HUDEP-2 (cell line): ENCODE measurements around the gene ZC3H12D.
A peak's percentile ranks its signal among the peaks of the same experiment; 100 is the strongest.
"Not testable (repeated sequence)": the region's sequence is repeated elsewhere in the genome, so short reads cannot be mapped to it uniquely, and the experiment has no call there.

Experiments
- DNase-seq, 76 experiments: peaks; one replicate each; lab custom pipeline; 2025; ENCODE audit not compliant: unreplicated experiment in 76 of 76; lab: John Stamatoyannopoulos, UW

The ZC3H12D gene

GRCh38 chr6:149487316-149487715 is 2.5 kb upstream of the ZC3H12D start:
- no peak for DNase-seq

DNA sequence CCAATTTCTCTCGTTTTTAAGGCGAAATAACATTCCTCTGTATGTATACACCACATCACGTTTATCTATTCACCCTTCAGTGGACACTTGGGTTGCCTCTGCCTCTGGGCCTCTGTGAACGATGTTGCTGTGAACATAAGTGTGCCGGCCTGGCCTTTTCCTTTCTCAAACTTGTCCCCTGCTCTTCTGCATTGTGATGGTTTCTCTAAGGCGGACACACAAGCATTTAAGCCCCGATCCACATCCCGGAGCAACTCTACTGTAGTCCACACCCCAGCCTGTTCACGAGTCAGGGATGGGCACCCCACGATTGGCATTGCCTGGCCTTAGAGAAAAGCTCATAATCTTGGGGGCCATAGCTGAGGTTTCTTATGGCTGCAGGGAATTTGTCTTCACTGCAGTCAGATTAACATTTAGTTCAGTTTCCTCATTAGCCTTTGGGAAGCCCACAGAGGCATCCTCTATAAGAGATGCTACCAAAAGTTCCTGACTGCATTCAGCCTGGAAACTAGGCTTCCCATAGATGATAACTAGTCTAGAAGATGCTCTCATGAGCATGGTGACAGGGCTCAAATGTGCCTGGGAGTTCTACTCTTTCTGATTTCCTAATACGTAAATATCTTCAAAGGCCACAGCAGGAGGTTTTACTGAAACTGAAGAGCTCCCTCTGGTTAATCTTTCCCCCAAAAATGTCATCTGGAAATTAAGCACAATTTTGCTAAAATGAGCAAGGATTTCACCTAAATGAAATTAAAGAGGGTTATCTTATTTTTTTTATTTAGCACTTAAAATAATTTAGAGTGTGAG is 762 bp downstream of the ZC3H12D start:
- no peak for DNase-seq

- no peak for DNase-seq
These were observed 1.5 kb downstream of the ZC3H12D start for GRCh38 chr6:149483334-149483725.

GRCh38 chr6:149482545-149483333 is 2.1 kb downstream of the ZC3H12D start:
- DNase-seq: no peak

GRCh38 chr6:149480502-149481280 is 4.1 kb downstream of the ZC3H12D start:
- DNase-seq: no peak

DNA sequence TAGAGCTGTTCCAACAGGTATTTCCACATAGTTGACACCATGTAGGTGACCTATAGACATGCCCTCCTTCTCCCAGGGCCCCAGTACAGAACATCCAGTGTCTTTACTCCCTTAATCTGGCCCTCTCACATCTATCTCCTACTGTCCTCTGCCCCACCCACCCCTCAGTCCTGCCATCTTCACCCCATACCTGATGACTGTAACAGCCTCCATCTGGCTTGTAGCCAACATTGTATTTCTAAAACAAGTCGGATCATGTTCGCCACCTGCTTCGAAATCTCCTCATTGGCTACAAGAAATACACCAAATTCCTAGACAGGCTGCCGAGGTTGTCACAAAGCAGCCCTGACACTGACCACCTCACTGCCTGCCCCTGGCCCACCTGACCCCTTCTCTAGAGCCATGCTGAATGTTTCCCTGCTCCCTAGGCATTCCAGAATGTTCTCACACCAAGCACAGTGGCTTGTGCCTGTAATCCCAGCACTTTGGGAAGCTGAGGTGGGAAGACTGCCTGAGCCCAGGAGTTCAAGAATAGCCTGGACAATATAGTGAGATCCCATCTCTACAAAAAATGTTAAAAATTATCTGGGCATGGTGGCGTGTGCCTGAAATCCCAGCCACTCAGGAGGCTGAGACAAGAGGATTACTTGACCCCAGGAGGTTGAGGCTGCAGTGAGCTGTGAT is 6.0 kb downstream of the ZC3H12D start:
- no peak for DNase-seq

- no peak for DNase-seq
These were observed 7.3 kb downstream of the ZC3H12D start for GRCh38 chr6:149477544-149477943.

DNA sequence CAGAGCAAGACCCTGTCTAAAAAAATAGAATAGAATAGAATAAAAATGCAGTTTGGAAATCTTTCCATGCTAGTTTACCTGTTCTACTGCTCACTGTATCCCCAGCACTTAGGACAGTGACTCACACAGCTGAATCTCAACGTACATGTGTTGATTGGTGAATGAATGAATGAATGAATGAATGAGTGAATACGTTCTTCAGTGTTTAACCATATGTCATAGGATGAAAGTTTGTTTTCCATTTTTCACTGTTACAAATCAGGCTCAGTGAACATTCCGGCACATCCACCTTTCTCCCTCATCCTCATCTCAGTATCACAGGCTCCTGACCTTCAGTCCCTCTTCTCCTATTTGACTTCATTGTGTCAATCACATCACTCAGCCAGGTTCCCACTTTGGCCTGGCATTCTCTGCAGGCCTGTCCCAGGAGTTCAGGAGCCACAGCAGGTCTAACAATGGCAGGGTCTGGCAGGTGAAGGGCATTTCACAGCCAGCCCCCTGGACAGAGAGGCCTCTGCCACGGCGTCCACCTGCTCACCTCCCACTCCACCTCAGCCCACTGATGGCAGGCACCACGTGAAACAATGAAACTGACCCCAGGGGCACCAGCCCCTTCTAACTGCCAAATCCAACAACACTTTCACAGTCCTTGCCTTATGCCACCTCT is 7.9 kb downstream of the ZC3H12D start:
- DNase-seq: no peak

DNA sequence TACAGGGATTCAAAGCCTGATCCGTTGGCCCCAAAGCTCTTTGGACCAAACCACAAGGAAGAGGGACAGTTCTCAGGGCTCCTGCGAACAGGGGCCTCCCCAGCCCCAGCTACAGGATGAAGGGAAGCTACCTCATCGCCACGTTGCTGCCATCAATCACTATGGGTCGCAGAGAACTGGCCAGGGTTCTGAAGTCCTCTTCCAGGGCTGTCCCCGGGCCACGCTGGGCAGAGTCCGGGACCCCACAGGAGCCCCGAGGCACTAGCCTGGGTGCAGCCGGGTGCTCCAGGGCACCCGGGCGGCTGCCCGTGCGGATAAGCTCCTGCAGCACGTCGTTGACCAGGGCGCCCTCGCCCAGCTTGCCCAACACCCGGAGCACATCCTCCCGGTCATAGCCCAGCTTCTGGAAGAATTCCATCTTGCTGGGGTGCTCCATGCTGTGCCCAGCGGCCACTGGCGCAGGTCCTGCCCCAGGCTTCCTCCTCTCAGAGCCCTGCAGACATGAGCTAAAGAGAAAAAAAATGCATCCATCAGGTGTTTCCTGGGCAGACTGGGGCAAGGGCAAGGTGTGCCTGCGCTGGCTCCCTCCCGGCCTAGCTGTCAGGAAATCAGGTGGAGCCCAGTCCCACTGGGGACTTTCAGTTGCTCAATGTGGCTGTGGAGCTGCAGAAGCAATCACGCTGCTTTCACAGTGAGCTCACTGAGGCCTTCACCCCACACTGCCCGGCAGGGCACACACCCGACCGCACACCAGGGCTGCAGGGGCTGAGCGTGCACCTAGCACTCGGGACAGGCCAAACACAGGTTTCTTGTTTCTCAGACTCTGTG is 10.5 kb downstream of the ZC3H12D start:
- no peak for DNase-seq

DNA sequence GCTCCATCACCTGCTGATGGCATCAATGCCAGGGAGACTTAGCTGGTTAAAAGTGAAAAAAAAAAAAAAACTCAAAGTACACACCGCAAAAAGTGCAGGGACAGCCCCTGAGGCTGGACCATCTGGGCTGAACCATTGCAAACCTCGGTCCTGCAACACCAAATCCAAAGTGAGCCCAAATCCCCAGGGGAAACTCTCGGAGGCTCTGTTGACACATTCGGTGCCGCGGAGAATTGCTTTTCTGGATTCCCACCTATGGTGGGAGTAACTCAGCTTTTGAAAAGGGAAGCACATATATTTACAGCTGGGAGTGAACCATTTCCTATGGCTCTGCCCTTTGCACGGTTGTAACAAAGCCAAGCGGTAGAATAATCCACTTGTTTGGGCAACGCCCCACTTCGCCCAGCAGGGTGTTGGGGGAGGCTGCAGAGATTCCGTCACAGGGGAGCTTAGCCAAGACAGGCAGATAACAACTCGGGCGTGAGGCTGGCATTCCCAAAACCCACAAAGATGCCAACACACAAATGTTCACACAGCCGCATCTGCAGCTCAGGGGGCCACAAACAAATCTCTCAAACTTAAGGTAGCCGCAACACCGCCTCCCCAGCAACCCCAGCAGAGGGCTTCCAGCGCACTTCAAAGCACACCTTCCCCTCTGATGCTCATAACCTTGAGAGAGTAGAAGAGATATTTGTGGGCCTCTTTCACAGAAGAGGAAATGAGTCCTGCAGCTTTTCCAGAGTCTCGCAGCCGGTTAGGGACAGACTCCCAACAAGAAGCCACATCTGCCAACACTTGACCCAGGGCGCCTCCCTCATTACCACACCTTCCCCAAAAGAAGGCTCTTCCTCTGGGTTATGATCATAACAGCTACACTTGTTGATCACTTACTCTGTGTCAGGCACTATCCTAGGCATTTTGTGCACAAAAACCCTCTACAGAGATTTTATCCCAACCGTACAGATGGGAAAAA is 11.4 kb downstream of the ZC3H12D start:
- DNase-seq: peak in 17 of 76 experiments; percentile 9 to 48 (median 29)

DNA sequence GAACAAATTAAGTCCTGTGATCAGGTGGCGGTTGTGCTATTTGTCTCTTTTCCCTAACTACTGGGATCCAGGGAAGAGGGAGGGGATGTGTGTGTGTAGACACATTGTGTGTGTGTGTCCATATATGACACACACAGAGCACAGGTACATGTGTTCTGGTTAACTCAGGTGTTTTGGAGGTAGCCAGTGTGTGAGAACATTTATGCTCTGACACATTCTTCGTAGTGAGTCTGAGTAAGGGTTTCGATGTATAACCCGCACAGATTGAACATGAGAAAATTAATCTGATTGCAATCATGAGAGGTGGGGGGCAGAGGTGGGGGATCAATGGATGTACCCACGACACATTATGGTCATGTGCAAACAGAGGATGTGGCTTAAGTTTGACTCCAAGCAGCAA is 12.6 kb downstream of the ZC3H12D start:
- DNase-seq: no peak

GRCh38 chr6:149471801-149472200 is 13.0 kb downstream of the ZC3H12D start:
- DNase-seq: no peak

DNA sequence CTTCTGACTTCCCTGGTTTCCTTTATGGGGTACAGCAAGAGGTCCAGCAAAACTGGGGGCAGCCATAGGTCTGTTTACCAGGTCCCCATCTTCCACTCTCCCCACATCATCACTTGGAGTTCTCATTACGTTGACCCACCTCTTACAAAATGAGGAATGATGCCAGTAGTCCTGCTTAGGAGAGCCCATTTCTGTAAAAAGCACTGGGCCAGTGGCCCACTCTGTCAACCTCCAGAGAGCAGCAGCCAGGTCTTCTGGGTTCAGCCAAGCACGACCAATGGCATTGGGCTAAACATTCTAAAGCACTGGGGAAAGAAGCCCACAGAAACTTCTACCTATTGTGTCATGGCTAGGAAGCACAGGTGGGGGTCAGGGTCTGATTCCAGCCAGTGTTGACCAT is 13.9 kb downstream of the ZC3H12D start:
- DNase-seq: no peak

- no peak for DNase-seq
These were observed 16.6 kb downstream of the ZC3H12D start for GRCh38 chr6:149468179-149468578.

DNA sequence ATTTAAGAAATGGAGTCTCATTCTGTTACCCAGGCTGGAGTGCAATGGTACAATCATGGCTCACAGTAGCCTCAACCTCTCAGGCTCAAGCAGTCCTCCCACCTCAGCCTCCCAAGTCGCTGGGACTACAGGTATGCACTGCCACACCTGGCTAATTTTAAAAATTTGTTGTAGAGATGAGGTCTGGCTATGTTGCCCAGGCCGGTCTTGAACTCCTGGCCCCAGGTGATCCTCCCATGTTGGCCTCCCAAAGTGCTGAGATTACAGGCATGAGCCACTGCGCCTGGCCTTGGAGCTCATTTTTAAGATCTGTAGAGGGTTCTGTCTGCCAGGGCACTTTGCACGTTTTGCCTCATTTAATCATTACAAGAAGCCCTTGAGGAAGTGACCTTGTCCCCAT is 17.5 kb downstream of the ZC3H12D start:
- DNase-seq: no peak

DNA sequence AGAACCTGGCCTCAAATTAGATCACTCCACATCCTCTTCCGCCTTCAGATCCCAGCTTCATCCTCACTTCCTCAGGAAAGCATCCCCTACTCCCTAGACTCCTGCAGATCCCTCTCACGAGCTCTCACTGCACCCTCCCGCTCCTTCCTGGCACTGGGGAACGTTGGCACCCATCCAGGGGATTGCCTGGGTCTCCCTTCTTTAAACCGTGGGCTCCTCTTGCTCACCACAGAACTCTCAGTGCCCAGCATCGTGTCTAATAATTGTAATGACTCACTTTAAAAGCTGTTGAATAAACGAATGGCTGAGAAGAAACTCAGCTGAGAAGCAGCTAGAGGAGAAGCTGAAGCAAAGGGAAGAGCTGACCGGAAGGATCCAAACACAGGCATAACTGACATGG is 20.4 kb downstream of the ZC3H12D start:
- no peak for DNase-seq

DNA sequence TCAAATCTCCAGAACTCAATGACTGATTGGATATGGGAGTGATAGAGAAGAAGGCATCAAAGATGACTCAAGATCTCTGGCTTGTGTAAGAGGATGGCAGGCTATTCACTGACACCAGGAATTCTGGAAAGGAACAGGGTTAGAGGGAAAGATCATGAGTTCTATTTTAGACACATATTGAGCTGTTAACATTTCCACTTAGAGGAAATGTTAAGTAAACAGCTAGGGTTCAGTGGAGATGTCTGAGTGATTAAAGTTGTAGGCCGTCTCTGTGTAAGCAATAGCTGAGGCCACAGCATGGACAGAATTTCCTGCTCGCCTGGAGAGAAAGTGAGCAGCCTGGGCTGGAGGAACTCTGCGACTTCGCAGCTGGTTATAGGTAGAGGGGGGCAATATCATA is 21.0 kb downstream of the ZC3H12D start:
- DNase-seq: no peak

DNA sequence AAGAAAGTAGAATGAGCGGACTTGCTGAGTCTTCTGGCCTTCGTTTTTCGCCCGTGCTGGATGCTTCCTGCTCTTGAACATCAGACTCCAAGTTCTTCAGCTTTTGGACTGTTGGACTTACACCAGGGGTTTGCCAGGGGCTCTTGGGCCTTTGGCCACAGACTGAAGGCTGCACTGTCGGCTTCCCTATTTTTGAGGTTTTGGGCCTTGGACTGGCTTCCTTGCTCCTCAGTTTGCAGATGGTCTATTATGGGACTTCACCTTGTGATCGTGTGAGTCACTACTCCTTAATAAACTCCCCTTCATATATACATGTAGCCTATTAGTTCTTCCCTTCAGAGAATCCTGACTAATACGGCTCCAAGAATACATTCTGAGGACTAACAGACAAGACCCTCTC is 22.1 kb downstream of the ZC3H12D start:
- DNase-seq: not testable (repeated sequence)
